IPS-15b (cell line): ENCODE data around the gene WDR45B.
"Not testable (repeated sequence)": the region's sequence is repeated elsewhere in the genome, so short reads cannot be mapped to it uniquely, and the experiment has no call there.

Source experiments
- H3K27me3 ChIP-seq: one replicate; pipeline ENCODE4 v1.6.1; 2013; ENCODE audit warnings: low read length; ENCODE audit not compliant: control insufficient read depth, insufficient read depth
- H3K36me3 ChIP-seq: one replicate; pipeline ENCODE4 v1.6.1; 2013; ENCODE audit warnings: low read length; ENCODE audit not compliant: control insufficient read depth, insufficient read depth
- H3K4me1 ChIP-seq: one replicate; pipeline ENCODE4 v1.6.1; 2013; ENCODE audit warnings: mild to moderate bottlenecking, low read length; ENCODE audit not compliant: control insufficient read depth, insufficient read depth
- H3K4me3 ChIP-seq: one replicate; pipeline ENCODE4 v1.5.1; 2013; ENCODE audit warnings: low read depth, low read length
- H3K9ac ChIP-seq: one replicate; pipeline ENCODE4 v1.6.1; 2013; ENCODE audit warnings: low read depth, mild to moderate bottlenecking, low read length
- H3K9me3 ChIP-seq: one replicate; pipeline ENCODE4 v1.6.1; 2013; ENCODE audit warnings: mild to moderate bottlenecking, low read length; ENCODE audit not compliant: control insufficient read depth, insufficient read depth

Gene WDR45B

GRCh38 chr17:82662711-82663261, 14.5 kb upstream of the WDR45B start:
- H3K36me3 ChIP-seq = no peaks in the 10 kb centered on the region

GRCh38 chr17:82661717-82662683, 13.8 kb upstream of the WDR45B start:
- H3K9ac ChIP-seq = no peak overlapping the region
- H3K4me3 ChIP-seq = no peak overlapping the region

More at GRCh38 chr17:82662711-82663261, 14.5 kb upstream of the WDR45B start:
- H3K9ac ChIP-seq = no peak overlapping the region
- no peak overlapping the region for H3K4me3 ChIP-seq
- no peaks in the 10 kb centered on the region for H3K27me3 ChIP-seq
- no peaks in the 10 kb centered on the region for H3K4me1 ChIP-seq
- no peaks in the 10 kb centered on the region for H3K9me3 ChIP-seq

GRCh38 chr17:82659886-82660285, 11.6 kb upstream of the WDR45B start:
- no peaks in the 10 kb centered on the region for H3K36me3 ChIP-seq
- no peaks in the 10 kb centered on the region for H3K4me1 ChIP-seq

More at GRCh38 chr17:82661717-82662683, 13.8 kb upstream of the WDR45B start:
- Histone ChIP-seq H3K36me3 (no peaks in the 10 kb centered on the region), H3K9me3 (no peaks in the 10 kb centered on the region), H3K27me3 (no peaks in the 10 kb centered on the region), H3K4me1 (no peaks in the 10 kb centered on the region)

GRCh38 chr17:82658796-82659452, 10.7 kb upstream of the WDR45B start:
- Histone ChIP-seq H3K9ac (no peak overlapping the region), H3K4me1 (no peaks in the 10 kb centered on the region)

More at GRCh38 chr17:82659886-82660285, 11.6 kb upstream of the WDR45B start:
- no peaks in the 10 kb centered on the region for H3K27me3 ChIP-seq
- H3K9ac ChIP-seq = no peak overlapping the region
- H3K9me3 ChIP-seq = no peaks in the 10 kb centered on the region
- no peak overlapping the region for H3K4me3 ChIP-seq

GRCh38 chr17:82658331-82658730, 10.1 kb upstream of the WDR45B start:
- Histone ChIP-seq H3K27me3 (no peaks in the 10 kb centered on the region), H3K4me1 (no peaks in the 10 kb centered on the region), H3K9ac (no peak overlapping the region), H3K36me3 (no peaks in the 10 kb centered on the region), H3K9me3 (no peaks in the 10 kb centered on the region), H3K4me3 (no peak overlapping the region)

More at GRCh38 chr17:82658796-82659452, 10.7 kb upstream of the WDR45B start:
- no peaks in the 10 kb centered on the region for H3K36me3 ChIP-seq
- no peaks in the 10 kb centered on the region for H3K9me3 ChIP-seq
- H3K4me3 ChIP-seq = no peak overlapping the region
- H3K27me3 ChIP-seq = no peaks in the 10 kb centered on the region

GRCh38 chr17:82657926-82658325, 9.7 kb upstream of the WDR45B start:
- no peak overlapping the region for H3K4me3 ChIP-seq
- H3K9ac ChIP-seq = no peak overlapping the region
- no peaks in the 10 kb centered on the region for H3K4me1 ChIP-seq
- no peaks in the 10 kb centered on the region for H3K9me3 ChIP-seq
- no peaks in the 10 kb centered on the region for H3K36me3 ChIP-seq
- no peaks in the 10 kb centered on the region for H3K27me3 ChIP-seq

- Histone ChIP-seq H3K4me1 (no peaks in the 10 kb centered on the region), H3K4me3 (no peak overlapping the region), H3K9ac (no peak overlapping the region), H3K9me3 (no peaks in the 10 kb centered on the region), H3K36me3 (no peaks in the 10 kb centered on the region), H3K27me3 (no peaks in the 10 kb centered on the region)
These were observed 8.0 kb upstream of the WDR45B start for GRCh38 chr17:82656266-82656665.

- Histone ChIP-seq H3K9me3 (no peaks in the 10 kb centered on the region), H3K36me3 (no peaks in the 10 kb centered on the region), H3K4me3 (no peak overlapping the region), H3K9ac (no peak overlapping the region), H3K4me1 (no peaks in the 10 kb centered on the region), H3K27me3 (no peaks in the 10 kb centered on the region)
These were observed 7.3 kb upstream of the WDR45B start for GRCh38 chr17:82655523-82655922.

- Histone ChIP-seq H3K4me3 (no peak overlapping the region), H3K4me1 (no peaks in the 10 kb centered on the region), H3K9me3 (no peaks in the 10 kb centered on the region), H3K27me3 (no peaks in the 10 kb centered on the region), H3K36me3 (no peaks in the 10 kb centered on the region), H3K9ac (no peak overlapping the region)
These were observed 6.8 kb upstream of the WDR45B start for GRCh38 chr17:82655038-82655479.

- H3K4me3 ChIP-seq, H3K27me3 ChIP-seq, H3K36me3 ChIP-seq, H3K4me1 ChIP-seq, H3K9ac ChIP-seq, H3K9me3 ChIP-seq: not testable (repeated sequence)
These were observed 6.4 kb upstream of the WDR45B start for GRCh38 chr17:82654611-82655010.

- Histone ChIP-seq H3K4me1 (no peaks in the 10 kb centered on the region), H3K4me3 (no peak overlapping the region), H3K27me3 (no peaks in the 10 kb centered on the region), H3K9ac (no peak overlapping the region), H3K36me3 (no peaks in the 10 kb centered on the region), H3K9me3 (no peaks in the 10 kb centered on the region)
These were observed 5.6 kb upstream of the WDR45B start for GRCh38 chr17:82653651-82654528.
